SU-DHL-6 (cell line): ENCODE measurements around the gene FAM53B.

Experiments
- EZH2phosphoT487 ChIP-seq: fragments of 200-600 bp; sonication (generic), shearing (Covaris generic); conservative IDR thresholded peaks from 2 replicates; pipeline ENCODE4 v1.6.1; 2018; ENCODE audit warnings: mild to moderate bottlenecking, antibody characterized with exemption, low read length, moderate library complexity, mixed read lengths
- TF ChIP-seq, protein P1 (sequence below): fragments of 200-600 bp; sonication (generic); IDR thresholded peaks from one replicate; pipeline ENCODE4 v1.5.1; 2017; ENCODE audit warnings: antibody characterized with exemption, mild to moderate bottlenecking, low read length, moderate library complexity; ENCODE audit not compliant: insufficient read depth, poor library complexity, severe bottlenecking

DNA sequence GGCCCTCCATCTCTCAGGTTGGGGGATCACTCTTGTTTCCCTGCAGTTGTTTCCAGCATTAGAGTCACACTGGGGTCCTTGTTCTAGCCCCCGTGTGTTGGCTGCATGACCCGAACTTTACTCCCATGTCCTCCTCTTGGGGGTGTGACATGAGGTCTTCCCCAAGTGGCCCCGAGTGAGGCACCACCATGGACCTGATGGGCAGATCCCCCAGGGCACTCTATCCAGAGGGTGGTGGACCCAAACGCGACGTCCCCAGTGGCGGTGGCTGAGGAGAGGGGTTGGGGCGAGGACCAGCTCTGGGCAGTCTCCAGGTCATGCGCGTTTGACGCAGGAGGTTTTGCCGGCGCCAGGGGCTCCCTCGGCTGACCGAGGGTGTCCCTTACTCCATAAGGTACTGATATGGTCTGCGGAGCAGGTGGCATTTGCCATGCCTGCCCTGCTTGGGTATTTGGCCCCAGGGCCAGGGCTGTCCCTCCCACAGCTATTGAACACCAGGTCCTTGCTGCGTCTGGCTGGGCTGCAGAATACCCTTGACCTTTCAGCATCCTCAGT, 150.7 kb downstream of the FAM53B start:
- TF ChIP-seq, protein P1, sequence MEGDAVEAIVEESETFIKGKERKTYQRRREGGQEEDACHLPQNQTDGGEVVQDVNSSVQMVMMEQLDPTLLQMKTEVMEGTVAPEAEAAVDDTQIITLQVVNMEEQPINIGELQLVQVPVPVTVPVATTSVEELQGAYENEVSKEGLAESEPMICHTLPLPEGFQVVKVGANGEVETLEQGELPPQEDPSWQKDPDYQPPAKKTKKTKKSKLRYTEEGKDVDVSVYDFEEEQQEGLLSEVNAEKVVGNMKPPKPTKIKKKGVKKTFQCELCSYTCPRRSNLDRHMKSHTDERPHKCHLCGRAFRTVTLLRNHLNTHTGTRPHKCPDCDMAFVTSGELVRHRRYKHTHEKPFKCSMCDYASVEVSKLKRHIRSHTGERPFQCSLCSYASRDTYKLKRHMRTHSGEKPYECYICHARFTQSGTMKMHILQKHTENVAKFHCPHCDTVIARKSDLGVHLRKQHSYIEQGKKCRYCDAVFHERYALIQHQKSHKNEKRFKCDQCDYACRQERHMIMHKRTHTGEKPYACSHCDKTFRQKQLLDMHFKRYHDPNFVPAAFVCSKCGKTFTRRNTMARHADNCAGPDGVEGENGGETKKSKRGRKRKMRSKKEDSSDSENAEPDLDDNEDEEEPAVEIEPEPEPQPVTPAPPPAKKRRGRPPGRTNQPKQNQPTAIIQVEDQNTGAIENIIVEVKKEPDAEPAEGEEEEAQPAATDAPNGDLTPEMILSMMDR = no peak
- no peak for TF ChIP-seq EZH2phosphoT487
